SK-N-SH (cell line): Measurements from ENCODE around the gene SOBP. TPM values are rescaled to one million over a fixed set of nuclear protein-coding genes. Genes with fewer than 3 reads are reported as not detected.

Source experiments
- CTCF ChIA-PET: fragments of 300-600, 350-600 bp; formaldehyde crosslinking; extraction: SDS; loops from one replicate; lab custom pipeline; 2021; lab: Yijun Ruan, JAX
- POLR2A ChIA-PET: fragments of 350-600 bp; sonication (Branson Sonifier 250); formaldehyde crosslinking; extraction: SDS; loops from one replicate; lab custom pipeline; 2020; ENCODE audit warnings: antibody characterized with exemption, inconsistent platforms; lab: Yijun Ruan, JAX
- DNase-seq: peaks from one replicate; pipeline ENCODE4 v3.0.0; 2012
- H2AFZ ChIP-seq: fragments of 200-600 bp; sonication (generic); 2 replicates; pipeline ENCODE4 v1.8.1; 2016; ENCODE audit warnings: antibody characterized with exemption, mild to moderate bottlenecking, low read depth
- H3F3A ChIP-seq: fragments of 200-600 bp; sonication (generic); replicated peaks from 2 replicates; pipeline ENCODE3; 2016; ENCODE audit warnings: antibody characterized with exemption, mild to moderate bottlenecking; ENCODE audit not compliant: insufficient read depth
- H3K27ac ChIP-seq, 2 experiments: fragments of 200-500 bp in 1 of 2; fragments of 200-600 bp in 1 of 2; sonication (Bioruptor generic) in 1 of 2; sonication (generic), shearing (Covaris generic) in 1 of 2; 2 replicates each; pipeline versions ENCODE4 v1.5.1 to v1.6.1; 2014 to 2016; ENCODE audit warnings: low read depth in 2 of 2, inconsistent platforms in 1 of 2, low read length in 1 of 2, mild to moderate bottlenecking in 1 of 2, mixed read lengths in 1 of 2
- H3K27me3 ChIP-seq: fragments of 200-600 bp; sonication (generic), shearing (Covaris generic); 2 replicates; pipeline ENCODE4 v1.6.1; 2016; ENCODE audit warnings: mixed run types; ENCODE audit not compliant: insufficient read depth
- H3K36me3 ChIP-seq, 2 experiments: fragments of 200-500 bp in 1 of 2; fragments of 200-600 bp in 1 of 2; sonication (Bioruptor generic) in 1 of 2; sonication (generic) in 1 of 2; replicated peaks in 1 of 2; 2 replicates each; pipeline versions ENCODE3 to v1.5.1; 2014 to 2016; ENCODE audit warnings: low read length in 1 of 2, mild to moderate bottlenecking in 1 of 2; ENCODE audit not compliant: insufficient read depth in 2 of 2, control insufficient read depth in 1 of 2
- H3K4me1 ChIP-seq, 2 experiments: fragments of 200-500 bp in 1 of 2; fragments of 200-600 bp in 1 of 2; sonication (Bioruptor generic) in 1 of 2; sonication (generic), shearing (Covaris generic) in 1 of 2; 2 replicates each; pipeline versions ENCODE4 v1.5.1 to v1.6.1; 2014 to 2016; ENCODE audit warnings: low read depth in 1 of 2, low read length in 1 of 2, mixed run types in 1 of 2; ENCODE audit not compliant: insufficient read depth in 2 of 2, control insufficient read depth in 1 of 2
- H3K4me2 ChIP-seq: fragments of 200-600 bp; sonication (generic), shearing (Covaris generic); 2 replicates; pipeline ENCODE4 v1.6.1; 2017; ENCODE audit warnings: mixed run types
- H3K4me3 ChIP-seq, 2 experiments: fragments of 200-500 bp in 1 of 2; fragments of 200-600 bp in 1 of 2; sonication (Bioruptor generic) in 1 of 2; sonication (generic), shearing (Covaris generic) in 1 of 2; 2 replicates each; pipeline versions ENCODE4 v1.5.1 to v1.8.1; 2014 to 2016; ENCODE audit warnings: low read depth in 2 of 2, inconsistent platforms in 1 of 2, low read length in 1 of 2, mild to moderate bottlenecking in 1 of 2, mixed read lengths in 1 of 2, moderate library complexity in 1 of 2
- H3K79me2 ChIP-seq: fragments of 200-600 bp; sonication (generic); 2 replicates; pipeline ENCODE4 v1.8.1; 2017; ENCODE audit warnings: mild to moderate bottlenecking; ENCODE audit not compliant: insufficient read depth
- H3K9ac ChIP-seq: fragments of 200-600 bp; sonication (generic); 2 replicates; pipeline ENCODE4 v1.6.1; 2017; ENCODE audit warnings: mixed run types
- H3K9me2 ChIP-seq: fragments of 200-600 bp; sonication (generic); 2 replicates; pipeline ENCODE4 v1.6.1; 2017; ENCODE audit warnings: mixed run types
- H3K9me3 ChIP-seq: fragments of 200-600 bp; sonication (generic); 2 replicates; pipeline ENCODE4 v1.6.1; 2017; ENCODE audit warnings: mixed run types, mild to moderate bottlenecking, moderate library complexity
- H4K20me1 ChIP-seq: fragments of 200-600 bp; sonication (generic); 2 replicates; pipeline ENCODE4 v1.6.1; 2017; ENCODE audit warnings: mild to moderate bottlenecking, mixed run types; ENCODE audit not compliant: insufficient read depth
- CHD2 ChIP-seq: fragments of 150-350 bp; IDR thresholded peaks from 2 replicates; pipeline ENCODE4 v1.6.1; 2018; ENCODE audit warnings: low read length; ENCODE audit not compliant: partially characterized antibody
- EP300 ChIP-seq, 2 experiments: IDR thresholded peaks; 2 replicates each; pipeline versions ENCODE4 v1.4.0 to v1.6.1; 2012; ENCODE audit warnings: borderline replicate concordance in 1 of 2, low read depth in 1 of 2, low read length in 1 of 2
- EZH2phosphoT487 ChIP-seq: fragments of 200-600 bp; sonication (generic); IDR thresholded peaks from 2 replicates; pipeline ENCODE4 v1.6.1; 2017; ENCODE audit warnings: low read depth, mixed run types, mild to moderate bottlenecking, antibody characterized with exemption, moderate library complexity, borderline replicate concordance
- FOSL2 ChIP-seq: IDR thresholded peaks from 2 replicates; pipeline ENCODE4 v1.4.0; 2012; ENCODE audit warnings: low read depth, mild to moderate bottlenecking, moderate library complexity, borderline replicate concordance
- FOXM1 ChIP-seq: IDR thresholded peaks from 2 replicates; pipeline ENCODE4 v1.4.0; 2012; ENCODE audit warnings: low read depth, mild to moderate bottlenecking
- GABPA ChIP-seq: IDR thresholded peaks from 2 replicates; pipeline ENCODE4 v1.4.0; 2012; ENCODE audit warnings: low read depth, mild to moderate bottlenecking
- NFIC ChIP-seq: IDR thresholded peaks from 2 replicates; pipeline ENCODE4 v1.4.0; 2012; ENCODE audit warnings: borderline replicate concordance
- NRF1 ChIP-seq: IDR thresholded peaks from 2 replicates; pipeline ENCODE4 v1.6.1; 2012; ENCODE audit warnings: low read depth, mild to moderate bottlenecking, low read length
- RAD21 ChIP-seq: IDR thresholded peaks from 2 replicates; pipeline ENCODE4 v1.6.1; 2012; ENCODE audit warnings: mild to moderate bottlenecking, low read length
- RCOR1 ChIP-seq: fragments of 150-350 bp; IDR thresholded peaks from 2 replicates; pipeline ENCODE4 v1.6.1; 2017; ENCODE audit warnings: antibody characterized with exemption, low read length
- SIN3A ChIP-seq: IDR thresholded peaks from 2 replicates; pipeline ENCODE4 v1.6.1; 2012; ENCODE audit warnings: low read depth, mild to moderate bottlenecking, low read length, moderate library complexity, borderline replicate concordance
- SMC3 ChIP-seq: IDR thresholded peaks from 2 replicates; pipeline ENCODE4 v1.6.1; 2012; ENCODE audit warnings: low read depth, low read length, improper control_type of control experiment
- TEAD4 ChIP-seq: IDR thresholded peaks from 2 replicates; pipeline ENCODE4 v1.4.0; 2012; ENCODE audit warnings: mild to moderate bottlenecking, borderline replicate concordance; ENCODE audit not compliant: insufficient read depth
- WGBS: methylation state at CpG from one replicate; pipeline ENCODE4 v1.1.6; 2017; ENCODE audit warnings: low lambda C conversion rate; 5-methylcytosine and 5-hydroxymethylcytosine counted together
- polyA plus RNA-seq, 3 experiments: library from polyadenylated mRNA; depleted of rRNA; stranded (reverse); fragments of >200 nt; gene quantifications; 2 replicates each; pipeline ENCODE4 v1.2.3, GENCODE V29; 2012
- TF ChIP-seq, protein P1 (sequence below): IDR thresholded peaks from 2 replicates; pipeline ENCODE4 v1.4.0; 2012; ENCODE audit warnings: low read depth, borderline replicate concordance
- TF ChIP-seq, protein P2 (sequence below): IDR thresholded peaks from 2 replicates; pipeline ENCODE4 v1.6.1; 2012; ENCODE audit warnings: mild to moderate bottlenecking, low read depth, low read length, moderate library complexity
- TF ChIP-seq, protein P3 (sequence below): fragments of 150-350 bp; IDR thresholded peaks from 2 replicates; pipeline ENCODE4 v1.6.1; 2017; ENCODE audit warnings: antibody characterized with exemption, low read length, low read depth, borderline replicate concordance

SOBP gene
- polyA plus RNA-seq, 1 of the 3 experiments (the other 2 are of a cell fraction) = 0.61 TPM

GRCh38 chr6:107547451-107547840 is 57.5 kb downstream of the SOBP start (continued):
- TF ChIP-seq, protein P1, sequence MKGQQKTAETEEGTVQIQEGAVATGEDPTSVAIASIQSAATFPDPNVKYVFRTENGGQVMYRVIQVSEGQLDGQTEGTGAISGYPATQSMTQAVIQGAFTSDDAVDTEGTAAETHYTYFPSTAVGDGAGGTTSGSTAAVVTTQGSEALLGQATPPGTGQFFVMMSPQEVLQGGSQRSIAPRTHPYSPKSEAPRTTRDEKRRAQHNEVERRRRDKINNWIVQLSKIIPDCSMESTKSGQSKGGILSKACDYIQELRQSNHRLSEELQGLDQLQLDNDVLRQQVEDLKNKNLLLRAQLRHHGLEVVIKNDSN = no peak
- TF ChIP-seq GABPA = no peak
- no peak for TF ChIP-seq CHD2
- TF ChIP-seq TEAD4 = no peak

DNA sequence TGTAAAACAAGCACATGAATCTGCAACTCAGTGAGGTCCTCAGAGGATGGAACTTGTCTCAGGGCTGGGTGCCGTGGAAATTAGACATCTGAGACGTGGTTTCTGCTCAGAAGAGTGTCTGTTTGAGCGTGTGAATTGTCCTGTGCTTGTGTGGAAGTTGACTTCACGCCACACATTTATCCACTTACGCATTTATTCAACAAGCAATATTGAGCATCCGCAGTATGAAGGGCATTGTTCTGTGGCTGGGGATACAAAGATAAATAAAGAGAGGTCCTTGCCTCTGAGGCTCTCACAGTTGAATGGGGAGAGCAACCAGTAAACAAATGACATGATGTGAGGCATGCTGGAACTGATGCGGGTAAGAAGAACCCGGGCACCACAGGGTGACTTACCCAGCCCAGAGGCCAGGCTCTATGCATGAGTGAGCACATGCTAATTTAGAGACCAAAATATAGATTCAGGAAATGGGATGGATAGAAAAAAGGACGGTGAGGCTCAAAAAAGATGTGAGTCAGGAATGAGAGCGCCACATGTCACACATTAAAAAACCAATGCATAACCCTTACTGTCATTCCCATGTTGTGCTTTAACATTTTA is 60.4 kb downstream of the SOBP start:
- no peak for TF ChIP-seq FOSL2
- no peak for TF ChIP-seq CHD2
- TF ChIP-seq RCOR1 = no peak
- WGBS = 76% methylated on average over 10 of the region's 10 CpGs

DNA sequence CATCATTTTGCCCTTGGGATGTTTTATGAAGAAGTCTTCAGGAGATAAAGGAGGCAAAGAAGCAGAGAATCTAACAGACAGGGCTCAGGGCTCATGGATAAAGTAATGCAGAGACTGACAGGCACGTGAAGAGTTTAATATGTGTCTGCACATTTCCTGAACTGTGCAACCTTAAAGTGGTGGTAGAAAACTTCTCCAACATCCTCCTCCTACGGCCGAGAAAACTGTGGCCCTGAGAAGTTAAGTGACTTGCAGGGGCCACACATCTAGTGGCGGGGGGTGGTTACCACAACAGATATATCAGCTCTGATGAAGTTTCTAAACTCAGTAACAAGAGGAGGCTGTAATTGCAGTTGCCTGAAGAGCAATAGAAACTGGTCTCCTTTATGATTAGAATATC is 61.0 kb downstream of the SOBP start:
- H2AFZ ChIP-seq = no peak overlapping the region
- no peaks in the 10 kb centered on the region for H3K9me3 ChIP-seq
- peaks cover 0 to 33% of the 10 kb centered on the region in 2 experiments; a peak in 2 of 4 replicates for H3K4me1 ChIP-seq
- no peak overlapping the region for H3K9ac ChIP-seq
- TF ChIP-seq NRF1 = no peak
- TF ChIP-seq, protein P1 = no peak
- no peak for TF ChIP-seq RCOR1
- no peak for TF ChIP-seq NFIC
- TF ChIP-seq SIN3A = no peak
- no peak for TF ChIP-seq FOXM1
- TF ChIP-seq EP300 (IDR thresholded peaks at IDR 0.05; ENCODE audit: borderline replicate concordance in 1 of 2, low read depth in 1 of 2, low read length in 1 of 2) = no peak
- TF ChIP-seq, protein P2, sequence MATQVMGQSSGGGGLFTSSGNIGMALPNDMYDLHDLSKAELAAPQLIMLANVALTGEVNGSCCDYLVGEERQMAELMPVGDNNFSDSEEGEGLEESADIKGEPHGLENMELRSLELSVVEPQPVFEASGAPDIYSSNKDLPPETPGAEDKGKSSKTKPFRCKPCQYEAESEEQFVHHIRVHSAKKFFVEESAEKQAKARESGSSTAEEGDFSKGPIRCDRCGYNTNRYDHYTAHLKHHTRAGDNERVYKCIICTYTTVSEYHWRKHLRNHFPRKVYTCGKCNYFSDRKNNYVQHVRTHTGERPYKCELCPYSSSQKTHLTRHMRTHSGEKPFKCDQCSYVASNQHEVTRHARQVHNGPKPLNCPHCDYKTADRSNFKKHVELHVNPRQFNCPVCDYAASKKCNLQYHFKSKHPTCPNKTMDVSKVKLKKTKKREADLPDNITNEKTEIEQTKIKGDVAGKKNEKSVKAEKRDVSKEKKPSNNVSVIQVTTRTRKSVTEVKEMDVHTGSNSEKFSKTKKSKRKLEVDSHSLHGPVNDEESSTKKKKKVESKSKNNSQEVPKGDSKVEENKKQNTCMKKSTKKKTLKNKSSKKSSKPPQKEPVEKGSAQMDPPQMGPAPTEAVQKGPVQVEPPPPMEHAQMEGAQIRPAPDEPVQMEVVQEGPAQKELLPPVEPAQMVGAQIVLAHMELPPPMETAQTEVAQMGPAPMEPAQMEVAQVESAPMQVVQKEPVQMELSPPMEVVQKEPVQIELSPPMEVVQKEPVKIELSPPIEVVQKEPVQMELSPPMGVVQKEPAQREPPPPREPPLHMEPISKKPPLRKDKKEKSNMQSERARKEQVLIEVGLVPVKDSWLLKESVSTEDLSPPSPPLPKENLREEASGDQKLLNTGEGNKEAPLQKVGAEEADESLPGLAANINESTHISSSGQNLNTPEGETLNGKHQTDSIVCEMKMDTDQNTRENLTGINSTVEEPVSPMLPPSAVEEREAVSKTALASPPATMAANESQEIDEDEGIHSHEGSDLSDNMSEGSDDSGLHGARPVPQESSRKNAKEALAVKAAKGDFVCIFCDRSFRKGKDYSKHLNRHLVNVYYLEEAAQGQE = no peak
- TF ChIP-seq RAD21 = no peak
- TF ChIP-seq, protein P3, sequence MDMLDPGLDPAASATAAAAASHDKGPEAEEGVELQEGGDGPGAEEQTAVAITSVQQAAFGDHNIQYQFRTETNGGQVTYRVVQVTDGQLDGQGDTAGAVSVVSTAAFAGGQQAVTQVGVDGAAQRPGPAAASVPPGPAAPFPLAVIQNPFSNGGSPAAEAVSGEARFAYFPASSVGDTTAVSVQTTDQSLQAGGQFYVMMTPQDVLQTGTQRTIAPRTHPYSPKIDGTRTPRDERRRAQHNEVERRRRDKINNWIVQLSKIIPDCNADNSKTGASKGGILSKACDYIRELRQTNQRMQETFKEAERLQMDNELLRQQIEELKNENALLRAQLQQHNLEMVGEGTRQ = no peak
- TF ChIP-seq SMC3 = no peak
- no peak for TF ChIP-seq EZH2phosphoT487
- no peak for DNase-seq
- POLR2A ChIA-PET = no interaction called here
- no peak overlapping the region for H3K4me2 ChIP-seq
- H3K4me3 ChIP-seq = no peak overlapping the region
- H3K27me3 ChIP-seq = no peaks in the 10 kb centered on the region
- 81% methylated on average over 4 of the region's 4 CpGs for WGBS
- no peaks in the 10 kb centered on the region for H4K20me1 ChIP-seq
- no peaks in the 10 kb centered on the region for H3K9me2 ChIP-seq
- CTCF ChIA-PET = no interaction called here
- no peaks in the 10 kb centered on the region for H3K79me2 ChIP-seq
- no peaks in the 10 kb centered on the region for H3K36me3 ChIP-seq
- H3K27ac ChIP-seq = no peak overlapping the region
- H3F3A ChIP-seq = no peaks in the 10 kb centered on the region

More for the DNA sequence above, 60.4 kb downstream of the SOBP start:
- peak overlapping the region in 1 of 2 experiments; percentile 16; a peak in 1 of 4 replicates for H3K27ac ChIP-seq
- no peak overlapping the region for H3K4me2 ChIP-seq
- no peak for DNase-seq
- peaks cover 0 to 34% of the 10 kb centered on the region in 2 experiments; a peak in 2 of 4 replicates for H3K4me1 ChIP-seq
- CTCF ChIA-PET = no interaction called here
- H3F3A ChIP-seq = no peaks in the 10 kb centered on the region
- H3K9me2 ChIP-seq = no peaks in the 10 kb centered on the region
- POLR2A ChIA-PET = no interaction called here
- H3K79me2 ChIP-seq = no peaks in the 10 kb centered on the region
- H3K9ac ChIP-seq = no peak overlapping the region
- H3K27me3 ChIP-seq = no peaks in the 10 kb centered on the region
- H3K9me3 ChIP-seq = no peaks in the 10 kb centered on the region
- no peak overlapping the region for H2AFZ ChIP-seq
- no peaks in the 10 kb centered on the region for H4K20me1 ChIP-seq
- H3K4me3 ChIP-seq = no peak overlapping the region
- no peaks in the 10 kb centered on the region for H3K36me3 ChIP-seq
